H1 (cell line): ENCODE data around the gene DRG1.

Source experiments
- BRCA1 ChIP-seq: IDR thresholded peaks from 2 replicates; pipeline ENCODE4 v1.6.1; 2012; ENCODE audit warnings: low read depth, low read length, improper control_type of control experiment
- CEBPB ChIP-seq: IDR thresholded peaks from 2 replicates; pipeline ENCODE4 v1.6.1; 2012; ENCODE audit warnings: low read depth, low read length
- CTCF ChIP-seq, 3 experiments: IDR thresholded peaks; 1 replicate in 2 of 3; 2 replicates in 1 of 3; pipeline versions ENCODE4 v1.5.1 to v1.6.1; 2011; ENCODE audit warnings: low read length in 3 of 3, mild to moderate bottlenecking in 3 of 3, inconsistent platforms in 2 of 3, low read depth in 1 of 3, moderate library complexity in 1 of 3; ENCODE audit not compliant: insufficient read depth in 1 of 3; ENCODE audit errors: control extremely low read depth in 1 of 3
- MAFK ChIP-seq: IDR thresholded peaks from 2 replicates; pipeline ENCODE4 v1.6.1; 2012; ENCODE audit warnings: low read depth, mild to moderate bottlenecking, improper control_type of control experiment, low read length
- RAD21 ChIP-seq, 2 experiments: IDR thresholded peaks in 1 of 2; conservative IDR thresholded peaks in 1 of 2; 2 replicates each; pipeline ENCODE4 v1.6.1; 2011; ENCODE audit warnings: low read depth in 2 of 2, low read length in 2 of 2, improper control_type of control experiment in 1 of 2, inconsistent platforms in 1 of 2, mild to moderate bottlenecking in 1 of 2, moderate library complexity in 1 of 2
- RNF2 ChIP-seq: fragments of 200-900, 300-1000 bp; sonication (generic); IDR thresholded peaks from 2 replicates; pipeline ENCODE4 v1.7.1; 2016; ENCODE audit warnings: borderline replicate concordance, low read depth, mild to moderate bottlenecking, antibody characterized with exemption, low read length; ENCODE audit not compliant: poor library complexity, severe bottlenecking; ENCODE audit errors: missing control alignments
- TAF1 ChIP-seq: IDR thresholded peaks from 2 replicates; pipeline ENCODE4 v1.6.1; 2011; ENCODE audit warnings: mild to moderate bottlenecking, low read depth, low read length
- ZNF274 ChIP-seq: IDR thresholded peaks from 2 replicates; pipeline ENCODE4 v1.7.0; 2012; ENCODE audit warnings: low read length, borderline replicate concordance; ENCODE audit errors: extremely low read depth

- TF ChIP-seq MAFK (no peak), CTCF (IDR thresholded peaks at IDR 0.05; ENCODE audit: control extremely low read depth in 1 of 3, insufficient read depth in 1 of 3, low read depth in 1 of 3, low read length in 3 of 3) (no peak), RNF2 (no peak), RAD21 (IDR thresholded peaks at IDR 0.05 in 1 of 2, conservative IDR thresholded peaks at IDR 0.05 in 1 of 2; ENCODE audit: low read depth in 2 of 2, low read length in 2 of 2) (no peak), ZNF274 (no peak), TAF1 (no peak), BRCA1 (no peak), CEBPB (no peak)
These were observed 21.8 kb upstream of the DRG1 start for GRCh38 chr22:31377612-31378011.
